Activated CD4-positive, alpha-beta T cell treated with anti-CD3 and anti-CD28 coated beads, Interleukin-2, amount 50 U/mL, for 24 hours (primary cell): ENCODE data around the gene GPHA2.

Experiments used
- DNase-seq, 2 donors: peaks; one replicate each; pipeline ENCODE4 v3.0.0-alpha.2; 2020; ENCODE audit warnings: low read depth in 1 of 2, low spot score in 1 of 2

The GPHA2 gene

DNA sequence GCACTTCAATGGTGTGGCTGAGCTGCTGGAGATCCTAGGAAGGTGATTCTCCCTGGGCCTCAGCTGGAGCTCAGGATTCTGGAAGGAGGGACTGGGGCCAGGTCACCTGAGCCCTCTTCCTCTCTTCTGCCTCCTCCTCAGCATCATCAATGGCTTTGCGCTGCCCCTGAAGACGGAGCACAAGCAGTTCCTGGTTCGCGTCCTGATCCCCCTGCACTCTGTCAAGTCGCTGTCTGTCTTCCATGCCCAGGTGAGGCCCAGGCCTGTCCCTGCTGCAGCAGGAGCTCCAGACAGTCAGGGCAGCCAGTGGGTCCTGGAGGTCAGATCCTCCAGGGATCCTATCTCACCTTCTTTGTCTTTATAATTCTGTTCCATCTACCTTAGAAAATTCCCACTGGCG lies 5.4 kb downstream of the GPHA2 start:
- no peak for DNase-seq

DNA sequence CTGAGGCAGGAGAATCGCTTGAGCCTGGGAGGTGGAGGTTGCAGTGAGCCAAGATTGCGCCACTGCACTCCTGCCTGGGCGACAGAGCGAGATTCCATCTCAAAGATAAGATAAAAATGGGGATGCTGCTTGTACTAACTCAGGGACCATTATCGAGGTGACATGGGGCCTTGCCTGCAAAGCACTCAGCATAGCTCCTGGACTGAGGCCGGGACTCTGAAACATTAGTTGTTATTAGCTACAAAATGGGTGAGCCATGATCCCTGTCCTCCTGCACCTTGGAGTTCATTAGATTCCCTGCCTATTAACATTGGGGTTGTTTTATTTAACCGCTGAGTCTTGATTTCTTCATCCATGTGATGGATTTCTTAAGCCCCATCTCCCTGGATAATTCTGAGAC lies 6.1 kb downstream of the GPHA2 start:
- DNase-seq: no peak

DNA sequence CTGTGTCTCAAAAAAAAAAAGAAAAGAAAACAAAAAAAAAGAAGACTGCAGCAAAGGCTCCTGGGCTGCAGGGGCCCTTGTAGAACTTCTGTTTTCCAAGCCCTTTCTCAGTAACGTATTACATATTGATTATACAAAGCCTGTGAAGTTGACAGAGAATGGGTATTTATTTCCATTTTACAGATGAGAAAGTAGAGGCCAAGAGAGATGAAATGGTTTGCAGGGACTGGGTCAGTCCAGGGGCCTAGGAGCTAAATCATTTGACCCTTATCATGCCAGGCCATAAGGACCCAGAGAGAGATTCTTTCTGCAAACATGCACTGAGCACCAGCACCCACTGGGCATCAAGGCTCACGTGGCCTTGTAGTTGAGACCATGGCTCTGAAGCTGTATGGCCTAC lies 6.7 kb downstream of the GPHA2 start:
- no peak for DNase-seq

DNA sequence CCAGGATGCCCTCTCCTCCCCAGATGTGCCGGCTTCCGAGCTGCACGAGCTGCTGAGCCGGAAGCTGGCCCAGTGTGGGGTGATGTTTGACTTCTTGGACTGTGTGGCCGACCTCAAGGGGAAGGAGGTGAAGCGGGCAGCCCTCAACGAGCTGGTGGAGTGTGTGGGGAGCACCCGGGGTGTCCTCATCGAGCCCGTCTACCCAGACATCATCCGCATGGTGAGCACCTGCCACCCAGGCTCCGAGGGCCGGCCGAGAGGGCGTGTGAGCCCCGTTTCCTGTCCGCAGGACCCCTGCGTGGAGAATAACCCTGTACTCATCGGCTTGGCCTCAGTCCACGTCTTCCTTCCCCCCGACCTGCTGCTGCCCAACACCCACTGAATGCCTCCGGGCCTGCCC lies 9.0 kb downstream of the GPHA2 start:
- DNase-seq: no peak

DNA sequence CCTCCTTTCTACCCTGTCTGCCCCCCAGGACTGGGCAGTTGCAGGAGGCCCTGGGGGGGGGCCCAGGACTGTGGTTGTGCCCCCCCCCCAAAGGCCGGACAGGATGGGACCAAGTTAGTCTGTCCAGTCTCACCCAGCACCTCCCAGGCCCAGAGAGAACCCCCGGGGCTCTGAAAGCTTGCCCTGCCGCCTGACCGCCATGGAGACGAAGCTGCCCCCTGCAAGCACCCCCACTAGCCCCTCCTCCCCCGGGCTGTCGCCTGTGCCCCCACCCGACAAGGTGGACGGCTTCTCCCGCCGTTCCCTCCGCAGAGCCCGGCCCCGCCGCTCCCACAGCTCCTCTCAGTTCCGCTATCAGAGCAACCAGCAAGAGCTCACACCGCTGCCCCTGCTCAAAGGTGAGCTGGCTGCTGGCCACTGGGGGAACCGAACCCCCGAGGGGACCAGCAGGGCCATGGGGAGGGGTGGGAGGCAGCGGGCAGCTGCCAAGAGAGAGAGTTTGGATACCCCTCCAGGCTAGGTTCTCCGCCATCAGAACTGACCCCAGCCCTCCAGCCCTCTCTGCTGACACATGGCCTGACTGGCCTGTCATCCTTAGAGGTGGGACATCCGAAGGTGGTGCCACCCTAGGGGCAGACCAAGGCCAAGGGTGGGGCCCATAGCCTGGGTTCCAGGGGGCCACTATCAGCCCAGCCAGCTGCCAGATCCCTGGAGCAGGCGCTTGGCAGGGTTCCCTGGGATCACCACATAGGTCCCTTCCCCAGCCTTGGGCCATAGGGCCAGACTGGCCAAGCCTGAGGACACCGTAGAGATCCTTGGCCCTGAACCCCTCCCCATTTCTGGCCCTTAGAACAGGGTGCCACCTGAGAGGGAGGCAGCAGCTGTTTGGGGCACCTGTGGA lies 9.9 kb downstream of the GPHA2 start:
- no peak for DNase-seq

DNA sequence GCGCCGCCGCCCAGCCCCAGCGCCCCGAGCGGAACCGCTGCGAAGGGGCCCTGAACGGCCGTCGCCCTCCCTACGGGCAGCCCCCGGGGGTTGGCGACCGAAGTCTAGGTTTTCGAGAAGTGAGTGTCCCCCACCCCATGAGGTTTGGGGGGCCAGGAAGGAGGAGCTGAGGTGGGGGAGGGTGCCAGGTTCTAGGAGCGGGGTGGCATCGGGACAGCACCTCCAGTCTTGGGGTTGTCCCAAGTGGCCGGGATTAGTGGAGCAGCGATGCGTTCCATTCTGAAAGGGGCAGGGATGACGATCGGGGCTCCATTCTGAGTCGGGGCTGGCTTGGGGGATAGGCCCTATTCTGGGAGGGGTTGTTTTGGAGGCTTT lies 10.8 kb downstream of the GPHA2 start:
- DNase-seq: no peak

DNA sequence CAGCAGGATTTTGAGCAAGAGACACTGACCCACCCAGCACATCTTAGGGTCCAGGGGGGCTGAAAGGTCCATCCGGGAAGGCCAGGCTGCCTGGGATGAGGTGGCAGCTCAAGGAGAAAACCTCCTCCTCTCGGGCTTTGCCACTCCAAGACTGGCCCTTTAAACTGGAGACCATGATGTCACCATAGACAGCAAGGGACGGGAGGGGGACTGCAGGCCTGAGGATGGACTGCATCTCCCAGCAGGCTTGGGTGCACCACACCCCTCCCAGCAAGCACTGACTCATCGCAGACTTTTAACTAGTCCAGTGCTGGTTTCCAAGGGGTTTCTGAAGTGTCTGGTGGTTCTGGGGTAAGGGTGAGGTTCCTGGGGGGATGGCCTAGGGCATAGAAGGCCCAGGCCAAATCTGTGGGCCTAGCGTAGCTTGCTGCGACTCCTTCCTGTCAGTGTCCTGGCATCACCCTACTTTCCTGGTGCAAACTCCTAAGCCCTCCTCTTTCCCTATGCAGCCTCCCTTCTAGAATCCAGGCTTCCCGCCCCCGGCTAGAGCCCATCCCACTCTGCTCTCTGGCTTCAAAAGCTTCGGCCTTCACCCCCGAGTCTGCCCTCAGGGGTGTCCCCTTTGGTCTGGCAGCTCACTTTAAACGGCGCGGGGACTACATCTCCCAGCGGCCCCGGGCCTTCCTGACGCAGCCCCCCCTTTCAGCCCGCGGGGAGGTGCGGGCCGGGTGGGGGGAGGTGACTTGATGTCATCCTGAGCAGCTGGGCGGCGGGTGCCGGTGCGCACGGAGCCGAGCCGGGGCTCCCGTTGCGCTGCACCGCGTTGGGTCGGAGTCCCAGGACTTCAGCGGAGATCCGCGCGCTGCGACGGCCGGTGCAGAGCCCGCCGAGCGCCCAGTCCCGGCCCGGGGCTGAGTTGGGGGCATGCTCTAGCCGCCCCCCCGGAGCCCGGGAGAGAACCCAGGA lies 11.5 kb downstream of the GPHA2 start, which contains the start of gene PPP2R5B:
TSS of gene PPP2R5B (plus strand) at position 746 of the 966 bp plus-strand sequence. CDS start 1,046 bp downstream, outside the sequence.
- DNase-seq: peak; percentile 73 to 87

DNA sequence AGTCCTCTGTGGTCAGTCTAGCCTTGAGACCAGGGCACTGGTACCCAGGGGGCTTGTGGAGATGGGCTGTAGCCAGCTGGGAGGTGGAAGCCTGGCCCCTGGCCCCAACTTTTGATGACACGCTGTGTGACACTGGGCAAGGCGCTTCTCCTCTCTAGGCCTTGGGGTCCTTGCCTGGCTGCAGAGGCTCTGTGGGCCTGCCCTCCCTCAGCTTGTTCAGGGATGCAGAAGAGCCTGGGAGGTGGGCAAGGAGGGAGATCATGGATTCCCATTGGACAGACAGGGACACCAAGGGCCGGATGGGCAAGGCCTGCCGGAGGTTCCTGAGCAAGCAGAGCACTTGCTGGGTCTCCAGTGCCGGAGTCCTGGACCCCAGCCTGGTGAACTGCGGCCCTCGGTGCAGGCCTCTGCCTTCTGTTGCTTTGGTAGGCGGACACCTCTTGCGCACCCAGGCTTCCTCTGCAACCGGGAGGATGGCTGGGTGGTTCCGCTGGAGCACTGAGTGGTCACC lies 12.5 kb downstream of the GPHA2 start:
- DNase-seq: no peak

DNA sequence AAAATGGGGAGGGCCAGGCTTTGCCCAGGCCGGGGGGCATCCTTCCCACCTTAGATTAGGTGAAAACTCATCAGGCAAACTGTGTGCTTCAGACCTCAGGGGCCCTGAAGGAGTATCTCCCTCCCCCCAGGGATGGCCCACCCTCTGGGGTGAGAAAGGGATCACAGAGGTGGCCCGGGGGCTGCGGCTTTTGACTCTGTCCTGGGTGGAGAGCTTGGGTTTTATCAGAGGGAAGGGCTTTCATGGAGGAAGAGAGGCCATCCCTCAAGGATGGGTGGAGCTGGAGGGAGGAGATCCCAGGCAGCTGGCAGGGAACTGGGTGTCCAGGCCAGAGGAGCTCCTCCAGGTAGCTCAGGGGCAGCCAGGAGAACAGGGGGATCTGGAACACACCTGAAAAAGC lies 14.3 kb downstream of the GPHA2 start:
- DNase-seq: no peak

DNA sequence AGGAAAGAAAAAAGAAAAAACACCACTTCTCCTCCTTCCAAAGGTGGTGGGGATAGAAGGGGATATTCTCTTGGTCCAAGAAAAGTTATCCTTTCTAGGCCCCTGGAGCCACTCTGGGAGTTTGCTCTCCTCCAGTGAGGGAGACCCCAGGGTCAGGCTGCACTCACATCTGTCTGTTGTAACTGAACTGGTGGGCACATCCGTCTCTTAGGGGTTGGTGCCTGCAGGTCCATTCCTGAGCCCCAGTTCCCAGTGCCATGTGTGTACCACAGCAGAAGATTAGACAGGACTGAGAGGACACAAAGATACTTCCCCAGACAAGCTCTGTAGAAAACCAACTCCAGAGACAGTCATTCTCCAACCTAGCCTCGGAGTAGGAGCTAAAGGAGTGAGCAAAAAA lies 15.6 kb downstream of the GPHA2 start:
- no peak for DNase-seq

DNA sequence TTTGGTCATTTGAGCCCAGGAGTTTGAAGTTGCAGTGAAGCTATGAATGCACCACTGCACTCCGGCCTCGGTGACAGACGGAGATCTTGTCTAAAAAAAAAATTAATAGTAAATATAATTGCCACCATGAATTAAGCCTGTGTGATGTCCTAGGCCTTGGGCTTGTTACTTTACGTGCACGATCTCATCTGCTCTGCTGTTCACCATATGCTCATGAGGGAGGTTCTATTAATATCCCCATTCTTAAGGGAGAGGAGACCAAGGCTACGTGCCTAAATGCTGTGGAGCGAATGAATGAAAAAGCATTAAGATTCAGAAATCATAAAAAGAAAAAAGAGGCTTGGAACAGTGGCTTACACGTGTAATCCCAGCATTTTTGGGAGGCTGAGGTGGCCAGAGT lies 16.1 kb downstream of the GPHA2 start:
- DNase-seq: no peak

- DNase-seq: no peak
Observed at GRCh38 chr11:64918017-64918416, 17.7 kb downstream of the GPHA2 start.

GRCh38 chr11:64917663-64917995 lies 18.1 kb downstream of the GPHA2 start:
- DNase-seq: no peak

DNA sequence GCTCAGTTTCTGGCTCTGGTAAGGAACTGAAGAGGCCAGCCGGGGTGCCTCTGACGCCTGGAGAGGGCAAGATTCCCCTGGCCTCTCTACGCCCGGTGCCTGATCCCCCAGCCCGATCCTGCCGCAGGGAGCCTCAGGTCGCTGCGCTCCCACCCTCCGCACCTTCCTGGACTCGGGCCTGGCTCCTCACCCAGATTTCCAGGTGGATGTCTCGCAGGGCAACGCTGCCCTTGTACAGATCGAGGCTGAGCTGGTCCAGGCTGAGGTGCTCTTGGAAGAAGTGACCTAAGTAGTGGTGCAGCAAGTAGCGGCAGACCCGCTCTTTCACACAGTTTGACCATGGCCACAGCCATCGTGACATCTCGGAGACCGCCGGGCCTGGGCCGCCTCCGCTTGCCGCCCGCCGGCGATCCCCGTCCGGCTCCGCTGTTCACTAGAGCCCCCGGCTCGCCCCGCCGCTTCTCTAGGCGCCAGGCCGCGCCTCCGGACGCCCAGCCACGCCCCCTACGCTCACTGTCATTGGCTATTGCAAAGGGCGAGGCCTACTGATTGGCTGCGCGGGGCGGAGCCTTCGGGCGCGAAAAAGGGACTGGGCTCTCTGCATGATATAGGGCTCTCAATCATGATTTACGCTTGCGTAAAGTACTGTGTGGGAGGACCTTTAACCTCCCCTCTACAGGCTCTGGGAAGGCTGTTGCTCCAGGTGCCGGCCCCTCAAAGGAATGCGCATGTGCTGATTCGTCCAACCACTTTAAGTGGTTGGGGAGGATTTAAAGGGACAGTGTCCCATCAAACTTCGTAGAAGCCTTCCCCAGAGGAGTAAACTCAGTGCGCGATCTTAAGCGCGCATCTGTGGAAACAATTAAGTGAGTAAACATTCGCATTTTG lies 18.7 kb downstream of the GPHA2 start, which contains the start of gene ATG2A:
TSS of gene ATG2A (minus strand) at position 435 of the 888 bp plus-strand sequence. CDS start at position 361, 74 bp downstream.
- DNase-seq: peak; percentile 96 to 99

- no peak for DNase-seq
Observed at GRCh38 chr11:64916040-64916774, 19.5 kb downstream of the GPHA2 start.

- no peak for DNase-seq
Observed at GRCh38 chr11:64915376-64915887, 20.3 kb downstream of the GPHA2 start.

- DNase-seq: no peak
Observed at GRCh38 chr11:64914123-64914522, 21.6 kb downstream of the GPHA2 start.

DNA sequence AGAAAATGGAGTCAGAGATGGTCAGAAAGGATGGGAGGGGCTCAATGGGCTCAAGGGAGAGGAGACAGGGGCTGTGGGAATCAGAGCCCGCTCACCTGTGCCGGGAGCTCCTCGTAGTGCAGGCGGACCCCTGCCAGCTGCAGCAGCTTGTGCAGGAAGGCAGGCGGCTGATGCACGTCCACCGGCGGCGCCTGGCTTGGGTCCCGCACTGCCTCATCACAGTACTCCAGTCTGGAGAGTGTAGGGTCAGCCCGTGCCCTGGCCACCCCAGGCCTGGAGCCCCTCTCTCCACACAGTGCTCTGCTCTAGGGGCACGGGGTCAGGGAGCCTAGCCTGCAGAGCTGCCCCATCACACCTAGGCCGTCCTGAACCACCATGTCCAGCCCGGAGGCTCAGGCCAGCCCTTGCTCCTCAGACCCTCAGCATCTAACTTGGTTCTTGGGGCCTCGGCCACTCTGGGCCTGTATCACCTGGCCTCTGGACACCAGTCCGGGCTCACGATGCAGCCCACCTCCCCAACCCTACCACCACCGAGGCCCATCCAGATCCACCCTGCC lies 22.4 kb downstream of the GPHA2 start:
- no peak for DNase-seq

- no peak for DNase-seq
Observed at GRCh38 chr11:64911689-64912088, 24.0 kb downstream of the GPHA2 start.
